HG03196 (cell line): Measurements from ENCODE around the gene RPS6KB2.
A peak's percentile ranks its signal among the peaks of the same experiment; 100 is the strongest.
"Not testable (repeated sequence)": the region's sequence is repeated elsewhere in the genome, so short reads cannot be mapped to it uniquely, and the experiment has no call there.

Experiments used
- ATAC-seq: cut with Tn5 transposase; IDR thresholded peaks from one replicate; pipeline ENCODE4 v1.9.1; 2021; ENCODE audit not compliant: unreplicated experiment

Gene RPS6KB2

GRCh38 chr11:67465189-67465510, 36.9 kb downstream of the RPS6KB2 start:
- ATAC-seq = no peak

GRCh38 chr11:67465530-67465929, 37.2 kb downstream of the RPS6KB2 start:
- not testable (repeated sequence) for ATAC-seq

DNA sequence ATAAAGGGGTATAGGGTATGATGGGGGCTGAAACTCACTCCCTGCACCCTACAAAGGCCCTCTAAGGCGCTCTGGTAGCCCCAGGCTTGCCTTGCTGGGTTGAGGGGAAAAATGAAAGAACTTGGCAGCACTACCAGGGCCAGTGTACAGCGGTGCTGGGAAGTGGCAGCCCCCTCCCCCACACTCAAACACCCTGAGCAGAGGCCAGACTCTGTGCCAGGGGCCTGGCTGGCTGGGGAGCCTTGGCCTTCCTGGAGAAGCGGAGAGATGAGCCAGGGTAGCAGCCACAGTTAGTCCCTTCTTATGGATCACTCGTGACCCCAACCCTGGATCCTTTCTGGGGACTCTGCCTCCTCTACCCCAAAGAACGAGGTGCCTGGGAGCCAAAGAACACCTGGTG, 38.1 kb downstream of the RPS6KB2 start:
- no peak for ATAC-seq

- no peak for ATAC-seq
Measured at GRCh38 chr11:67466962-67467771, 38.9 kb downstream of the RPS6KB2 start.

DNA sequence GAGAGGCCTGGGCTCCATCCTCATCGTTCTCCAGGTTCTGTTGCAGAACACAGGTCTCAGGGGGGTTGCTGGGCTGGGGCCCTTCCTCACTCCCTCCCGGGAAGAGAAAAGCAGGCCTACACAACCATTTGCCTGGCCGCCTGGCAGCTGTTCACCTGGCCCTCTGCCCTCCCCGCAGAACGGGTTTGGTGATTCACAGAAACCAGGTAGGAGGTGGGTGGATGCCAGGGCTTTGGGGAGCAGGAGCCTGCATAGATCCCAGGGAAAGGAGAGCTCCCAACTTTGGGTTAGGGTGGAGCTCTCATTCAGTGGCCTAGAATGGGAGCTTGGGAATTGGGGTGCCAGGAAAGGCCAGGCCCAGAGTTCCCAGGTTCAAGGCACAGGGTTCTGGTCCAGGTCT, 39.8 kb downstream of the RPS6KB2 start:
- ATAC-seq = no peak

DNA sequence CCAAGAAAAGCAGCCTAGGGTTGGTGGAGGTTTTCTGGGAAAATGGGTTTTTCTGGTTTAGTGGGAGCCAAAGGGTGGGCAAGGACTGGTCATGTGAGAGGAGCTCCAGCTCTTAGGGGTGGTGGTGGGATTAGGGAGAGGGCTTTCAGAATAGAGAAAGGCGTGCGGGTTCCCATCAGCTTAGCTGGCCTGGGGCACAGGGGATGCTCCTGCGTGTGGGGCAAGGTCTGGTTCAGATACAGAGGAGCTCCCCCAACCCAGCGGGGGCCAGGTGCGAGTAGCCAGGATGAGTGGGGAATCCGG, 40.1 kb downstream of the RPS6KB2 start:
- ATAC-seq = no peak

GRCh38 chr11:67468759-67469507, 40.6 kb downstream of the RPS6KB2 start, which contains the start of gene TMEM134:
TMEM134 (minus strand) TSS chr11:67469251; CDS start chr11:67469192, 59 bp downstream.
- ATAC-seq = peak; percentile 68

- ATAC-seq = no peak
Measured at GRCh38 chr11:67469508-67469811, 41.2 kb downstream of the RPS6KB2 start.

- no peak for ATAC-seq
Measured at GRCh38 chr11:67470337-67471002, 42.2 kb downstream of the RPS6KB2 start.

DNA sequence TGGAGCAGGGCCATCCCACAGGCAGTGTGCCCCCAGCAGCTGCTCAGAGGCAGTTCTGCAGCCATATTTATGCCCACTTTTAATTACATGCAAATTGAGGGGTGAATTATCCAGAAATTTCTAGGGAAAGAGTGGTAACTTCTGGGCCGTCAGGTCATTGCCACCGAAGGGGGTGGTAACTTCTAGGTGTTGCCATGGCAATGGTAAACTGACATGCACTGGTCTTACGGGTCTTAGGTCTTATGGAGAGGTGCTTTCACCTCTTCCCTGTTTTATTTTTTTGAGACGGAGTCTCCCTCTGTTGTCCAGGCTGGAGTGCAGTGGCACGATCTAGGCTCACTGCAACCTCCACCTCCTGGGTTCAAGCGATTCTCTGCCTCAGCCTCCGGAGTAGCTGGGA, 44.6 kb downstream of the RPS6KB2 start:
- no peak for ATAC-seq

DNA sequence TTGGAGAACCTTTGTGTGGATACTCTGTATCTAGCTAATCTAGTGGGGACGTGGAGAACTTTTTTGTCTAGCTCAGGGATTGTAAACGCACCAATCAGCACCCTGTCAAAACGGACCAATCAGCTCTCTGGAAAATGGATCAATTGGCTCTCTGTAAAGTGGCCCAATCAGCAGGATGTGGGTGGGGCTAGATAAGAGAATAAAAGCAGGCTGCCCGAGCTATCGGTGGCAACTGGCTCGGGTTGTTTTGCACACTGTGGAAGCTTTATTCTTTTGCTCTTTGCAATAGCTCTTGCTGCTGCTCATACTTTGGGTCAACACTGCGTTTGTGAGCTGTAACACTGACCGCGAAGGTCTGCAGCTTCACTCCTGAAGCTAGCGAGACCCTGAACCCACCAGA, 48.4 kb downstream of the RPS6KB2 start:
- ATAC-seq = not testable (repeated sequence)

- not testable (repeated sequence) for ATAC-seq
Measured at GRCh38 chr11:67477344-67478050, 49.2 kb downstream of the RPS6KB2 start.

GRCh38 chr11:67482275-67482826, 54.1 kb downstream of the RPS6KB2 start:
- no peak for ATAC-seq

DNA sequence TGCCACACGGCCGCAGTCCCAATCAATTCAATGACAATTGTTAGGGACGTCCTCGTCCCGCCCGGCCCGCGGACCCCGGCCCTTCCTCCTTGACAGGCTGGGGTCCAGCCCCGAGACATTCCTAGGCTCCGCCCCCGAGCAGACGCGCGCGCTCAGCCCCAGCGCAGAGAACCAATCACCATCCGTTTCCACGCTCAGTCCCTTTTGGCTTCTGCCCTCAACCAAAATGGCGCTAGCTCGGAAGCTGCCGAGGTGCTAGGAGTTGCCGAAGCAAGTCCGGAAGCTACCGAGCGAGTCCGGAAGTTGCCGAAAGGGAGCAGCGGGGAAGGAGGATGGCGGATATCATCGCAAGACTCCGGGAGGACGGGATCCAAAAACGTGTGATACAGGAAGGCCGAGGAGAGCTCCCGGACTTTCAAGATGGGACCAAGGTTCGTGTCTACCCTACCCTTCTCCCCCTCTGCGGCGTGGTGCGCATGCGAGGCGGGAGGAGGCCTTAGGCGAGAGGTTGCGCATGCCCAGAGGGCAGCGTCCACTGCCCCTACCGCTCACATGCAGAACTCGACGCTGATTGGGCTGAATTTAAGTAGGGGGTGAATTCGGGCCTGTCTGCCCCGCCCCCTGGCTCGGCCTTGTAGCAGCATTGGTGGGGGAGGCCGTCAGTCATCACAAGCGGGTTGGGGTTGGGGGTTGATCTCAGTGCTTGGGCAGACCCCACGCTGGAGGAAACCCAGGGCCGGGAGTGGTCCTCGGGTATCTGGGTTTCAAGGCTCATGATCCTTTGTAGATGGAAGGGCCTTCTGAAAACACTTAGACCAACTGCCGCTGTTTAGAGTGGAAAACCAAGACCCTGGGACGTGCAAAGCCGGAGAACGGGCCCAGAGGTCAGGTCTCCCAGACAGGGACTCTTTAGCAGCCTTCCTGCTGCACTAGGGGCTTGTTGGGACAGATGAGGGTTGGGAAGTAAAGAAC, 54.8 kb downstream of the RPS6KB2 start, which contains the start of gene AIP:
Gene AIP (plus strand): TSS at position 200 of the 972 bp plus-strand sequence. CDS start 133 bp downstream, at position 333.
- peak; percentile 65 for ATAC-seq

DNA sequence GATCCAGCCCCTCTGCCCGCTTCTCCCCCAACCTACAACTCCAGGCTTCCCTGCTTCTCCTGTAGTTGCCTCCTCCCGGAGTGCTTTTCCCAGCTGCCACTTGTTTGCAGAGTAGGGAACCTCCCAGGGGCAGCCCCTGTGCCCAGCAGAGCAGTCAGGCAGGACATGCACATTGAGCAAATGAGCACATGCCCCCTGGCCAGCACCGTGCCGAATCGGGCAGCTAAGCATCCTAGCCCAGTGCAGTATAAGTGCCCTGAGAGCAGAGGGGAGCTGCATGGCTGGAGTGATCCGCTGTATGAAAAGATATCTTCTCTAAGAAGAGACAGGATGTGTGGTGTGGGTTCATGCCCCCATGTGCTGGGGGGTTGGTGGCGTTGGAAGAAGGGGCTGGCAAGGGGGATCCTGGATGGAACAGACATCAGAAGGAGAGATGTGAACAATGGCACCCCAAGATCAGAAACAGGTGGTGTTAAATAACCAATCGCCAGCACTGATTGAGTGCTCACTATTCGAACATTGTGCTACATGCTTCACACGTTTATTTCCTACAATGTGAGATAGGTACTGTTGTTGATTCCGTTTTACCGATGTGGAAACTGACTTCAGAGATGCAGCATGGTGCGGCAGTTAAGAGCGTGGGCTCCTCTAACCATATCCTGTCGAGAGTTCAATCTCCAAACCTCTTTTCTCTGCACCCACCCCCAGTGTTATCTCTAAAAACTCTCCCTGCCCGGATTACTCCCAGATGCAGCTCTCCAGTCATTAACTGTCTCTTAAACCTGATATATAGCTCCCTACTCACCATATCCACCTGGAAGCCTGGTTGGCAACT, 55.8 kb downstream of the RPS6KB2 start:
- no peak for ATAC-seq

DNA sequence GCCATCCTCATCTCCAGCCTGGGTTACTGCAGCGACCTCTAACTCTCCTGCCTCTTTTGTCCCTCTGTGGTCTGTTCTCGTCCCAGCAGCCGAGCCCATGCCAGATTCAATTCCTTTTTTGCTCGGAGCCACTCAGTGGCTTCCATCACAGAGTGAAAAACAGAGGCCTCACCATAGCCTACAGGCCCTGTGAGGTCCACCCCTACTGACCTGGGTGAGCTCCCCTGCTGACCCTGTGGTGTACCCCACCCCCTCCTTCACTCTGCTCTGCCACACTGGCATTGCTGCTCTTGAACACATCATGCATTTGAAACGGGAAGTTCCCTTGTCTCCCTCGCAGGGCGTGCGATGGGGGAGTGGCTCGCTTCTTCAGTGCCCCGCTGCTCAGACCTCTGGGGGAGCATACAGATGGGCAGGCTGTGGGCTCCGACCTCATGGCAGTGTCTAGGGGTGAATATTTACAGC, 56.6 kb downstream of the RPS6KB2 start:
- no peak for ATAC-seq
